HT1080 (cell line): ENCODE results near the gene GPI. TPM values are rescaled to one million over a fixed set of nuclear protein-coding genes. Genes with fewer than 3 reads are reported as not detected.
"Not testable (repeated sequence)": the region's sequence is repeated elsewhere in the genome, so short reads cannot be mapped to it uniquely, and the experiment has no call there.

ENCODE experiments used
- DNase-seq: peaks from one replicate; pipeline ENCODE4 v3.0.0-alpha.2; 2015; ENCODE audit warnings: low read depth
- polyA plus RNA-seq, 2 experiments: library from polyadenylated mRNA; depleted of rRNA; stranded (reverse); fragments of >200 nt; gene quantifications; 2 replicates each; pipeline ENCODE4 v1.2.3, GENCODE V29; 2015
- total RNA-seq: library from RNA; depleted of rRNA; stranded (reverse); fragments of >200 nt; shearing (Covaris generic); gene quantifications from 2 replicates; pipeline ENCODE4 v1.2.3, GENCODE V29; 2014; rRNA removed

Gene GPI
- total RNA-seq: 156 and 180 TPM in 2 replicates
- 301 and 309 TPM in 2 replicates for polyA plus RNA-seq (2015; cell fraction: cytosol; rRNA removed)
- 360 and 379 TPM in 2 replicates for polyA plus RNA-seq (2015; cell fraction: nucleus; rRNA removed)

- DNase-seq: peak; percentile 40
Measured at GRCh38 chr19:34364830-34365462, at the start of gene GPI. TSS of gene GPI (plus strand) at chr19:34365196. CDS start at chr19:34365267, 71 bp downstream.

GRCh38 chr19:34316247-34316646, 48.7 kb upstream of the GPI start:
- no peak for DNase-seq

DNA sequence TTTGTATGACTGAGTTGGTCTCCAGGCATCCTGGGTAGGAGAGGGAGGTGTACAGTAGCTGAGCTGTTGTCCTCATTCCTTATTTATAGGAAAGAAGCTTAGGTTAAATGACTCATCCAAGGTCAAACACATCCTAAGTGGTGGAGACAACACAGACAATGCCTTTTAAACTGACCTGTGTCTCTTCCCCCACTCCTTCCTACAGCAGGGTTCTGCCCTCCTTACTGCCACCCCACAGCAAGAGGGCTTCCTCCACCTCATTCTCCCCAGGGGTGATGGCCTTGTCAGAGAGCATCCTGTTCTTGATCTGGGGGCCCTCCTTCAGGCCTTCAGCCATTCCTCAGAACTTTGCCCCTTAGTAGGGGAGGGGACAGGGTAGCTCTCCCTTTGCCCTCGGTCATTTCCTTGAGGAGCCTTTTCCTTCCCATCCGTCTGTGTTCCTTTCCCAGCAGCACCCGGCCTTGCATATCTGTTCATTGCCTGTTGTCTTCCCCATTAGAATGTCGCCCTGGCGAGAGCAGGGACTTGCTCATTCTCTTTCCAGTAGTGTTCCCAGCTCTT, 48.2 kb upstream of the GPI start:
- DNase-seq: peak; percentile 75

- DNase-seq: peak; percentile 11
Measured at GRCh38 chr19:34317311-34317927, 47.6 kb upstream of the GPI start.

DNA sequence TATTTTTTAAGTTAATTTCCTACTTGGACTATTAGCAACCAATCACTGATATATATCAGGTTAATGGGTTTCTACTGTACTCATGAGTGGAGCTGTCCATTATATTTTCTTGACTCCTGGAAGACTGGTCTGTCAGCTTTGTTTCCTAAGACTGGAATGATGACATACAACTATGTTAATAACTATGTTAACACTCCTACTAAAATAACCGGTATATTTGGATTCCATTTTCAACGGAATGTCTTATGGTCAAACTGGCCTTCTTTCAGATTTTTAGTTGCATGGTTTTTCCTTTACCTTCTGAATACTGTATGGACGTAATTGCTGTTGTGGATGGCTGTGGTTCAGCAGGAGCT, 45.8 kb upstream of the GPI start:
- no peak for DNase-seq

DNA sequence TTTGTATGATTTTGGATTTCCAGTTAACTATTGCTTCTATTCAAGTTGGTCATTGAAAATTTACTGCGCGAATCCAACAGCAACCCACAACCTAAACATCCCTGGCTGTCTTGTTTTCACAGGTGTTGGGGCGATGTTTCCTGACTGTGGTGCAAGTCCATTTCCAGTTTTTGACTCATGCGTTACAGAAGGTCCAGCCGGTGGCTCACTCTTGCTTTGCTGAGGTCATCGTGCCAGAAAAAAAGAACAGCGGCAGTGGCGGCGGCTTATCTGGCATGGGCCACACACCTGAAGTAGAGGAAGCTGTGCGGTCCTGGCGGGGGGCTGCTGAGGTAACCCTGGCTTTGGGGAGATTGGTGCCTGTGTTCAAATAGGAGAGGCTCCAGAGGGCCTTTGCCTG, 45.2 kb upstream of the GPI start:
- peak; percentile 82 for DNase-seq

GRCh38 chr19:34320277-34320676, 44.7 kb upstream of the GPI start:
- DNase-seq: peak; percentile 4

- DNase-seq: no peak
Measured at GRCh38 chr19:34321735-34322134, 43.3 kb upstream of the GPI start.

DNA sequence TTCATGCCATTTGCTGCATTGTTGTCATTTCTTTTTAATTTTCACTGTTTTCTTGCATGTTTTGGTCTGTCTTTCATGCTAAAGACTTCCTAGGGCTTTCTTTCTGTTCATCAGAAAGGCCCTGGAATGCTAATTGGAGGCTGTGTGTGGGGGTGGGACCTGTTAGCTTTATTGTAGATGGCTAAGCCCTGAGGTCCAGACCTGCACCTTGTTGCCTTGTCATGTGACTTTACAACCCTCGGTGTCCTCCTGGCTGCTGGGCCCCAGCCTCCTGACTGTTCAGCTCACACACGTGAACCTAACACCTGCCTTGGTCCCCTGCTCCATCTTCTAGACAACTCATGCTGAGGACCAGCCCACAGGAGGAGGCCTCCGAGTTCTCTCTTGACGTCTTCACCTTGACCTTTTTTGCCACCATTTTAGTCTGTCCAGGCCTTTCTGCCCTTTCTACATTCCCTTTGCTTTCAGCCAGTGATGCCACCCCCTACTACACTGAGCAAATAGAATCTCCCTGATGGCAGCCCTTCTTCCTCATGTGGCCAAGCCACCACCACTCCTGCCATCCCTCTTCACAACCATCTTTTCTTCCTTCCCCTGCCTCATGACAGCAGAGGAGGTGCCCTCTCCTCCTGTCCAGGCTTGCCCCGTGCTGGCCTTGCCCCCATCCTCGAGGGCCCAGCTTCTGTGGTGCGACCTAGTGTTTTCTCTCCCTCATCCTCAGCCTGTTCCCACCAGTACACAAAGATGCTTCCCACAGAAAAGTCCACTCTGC, 41.4 kb upstream of the GPI start:
- no peak for DNase-seq

DNA sequence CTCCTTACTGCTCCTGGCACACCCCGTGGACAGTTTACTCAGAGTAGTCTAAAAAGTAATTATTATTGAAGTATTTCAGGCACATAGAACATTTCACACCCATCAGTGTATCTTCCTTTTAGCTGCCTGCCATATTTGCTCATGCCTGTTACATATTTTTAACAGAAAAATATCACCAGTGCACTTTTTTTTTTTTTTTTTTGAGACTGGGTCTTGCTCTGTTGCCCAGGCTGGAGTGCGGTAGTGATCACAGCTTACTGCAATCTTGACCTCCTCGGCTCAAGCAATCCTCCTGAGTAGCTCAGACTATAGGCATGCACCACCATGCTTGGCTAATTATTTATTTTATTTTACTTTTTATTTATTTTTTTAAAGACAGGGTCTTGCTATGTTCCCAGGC, 40.7 kb upstream of the GPI start:
- no peak for DNase-seq

DNA sequence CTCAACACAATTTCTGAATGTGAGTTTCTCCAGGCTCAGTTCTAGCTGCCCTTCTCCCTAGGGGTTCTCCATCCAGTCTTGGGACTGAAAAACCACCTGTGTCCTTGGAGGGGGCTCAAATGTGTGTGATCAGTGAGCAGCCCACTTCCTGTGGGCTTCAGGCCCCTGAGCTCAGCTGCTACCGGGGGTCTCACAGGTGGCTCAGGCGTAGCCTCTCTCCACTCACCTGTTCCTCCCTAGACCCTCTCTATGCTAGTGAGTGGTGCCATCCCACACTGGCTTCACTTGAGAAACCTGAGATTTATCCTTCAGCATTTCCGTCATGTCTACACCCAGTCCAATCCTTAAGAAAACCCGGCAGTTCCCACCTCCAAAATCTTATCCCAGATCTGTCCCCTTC, 39.8 kb upstream of the GPI start:
- DNase-seq: no peak

DNA sequence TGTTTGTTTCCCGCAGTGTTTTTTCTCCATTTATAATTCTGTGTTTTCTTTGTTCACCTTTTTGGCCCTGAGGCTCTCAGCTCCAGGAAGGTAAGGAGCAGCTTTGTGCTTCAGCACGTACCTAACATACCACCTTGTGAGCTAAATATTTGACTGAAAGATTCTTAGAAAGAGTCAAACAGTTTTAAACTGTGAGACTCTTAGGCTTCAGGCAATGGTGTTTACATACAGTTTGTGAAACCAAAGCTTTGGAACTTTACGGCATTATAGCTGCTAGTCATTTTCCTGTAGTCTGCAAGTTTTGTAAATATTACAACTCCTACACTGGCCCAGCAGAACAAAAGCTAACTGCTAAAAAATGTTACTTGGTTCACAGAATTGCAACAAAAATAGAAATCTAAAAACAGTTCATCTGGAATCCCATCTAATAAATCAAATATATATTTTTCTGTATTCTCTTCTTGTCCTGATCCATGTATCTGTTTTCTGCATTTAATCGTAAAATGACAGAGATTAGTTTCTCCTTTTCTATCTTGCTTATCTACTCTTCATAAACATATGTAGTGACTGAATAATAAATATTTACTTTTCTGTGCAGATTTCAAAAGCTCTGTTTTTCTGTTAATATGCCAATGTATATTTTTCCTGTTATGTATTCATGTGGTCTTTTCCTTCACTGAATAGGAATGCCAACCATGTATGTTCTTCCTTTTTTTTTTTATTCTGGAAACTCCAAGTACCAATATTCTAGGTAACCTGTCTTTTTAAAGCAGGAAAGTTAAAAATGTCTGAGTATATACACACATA, 38.8 kb upstream of the GPI start:
- no peak for DNase-seq

DNA sequence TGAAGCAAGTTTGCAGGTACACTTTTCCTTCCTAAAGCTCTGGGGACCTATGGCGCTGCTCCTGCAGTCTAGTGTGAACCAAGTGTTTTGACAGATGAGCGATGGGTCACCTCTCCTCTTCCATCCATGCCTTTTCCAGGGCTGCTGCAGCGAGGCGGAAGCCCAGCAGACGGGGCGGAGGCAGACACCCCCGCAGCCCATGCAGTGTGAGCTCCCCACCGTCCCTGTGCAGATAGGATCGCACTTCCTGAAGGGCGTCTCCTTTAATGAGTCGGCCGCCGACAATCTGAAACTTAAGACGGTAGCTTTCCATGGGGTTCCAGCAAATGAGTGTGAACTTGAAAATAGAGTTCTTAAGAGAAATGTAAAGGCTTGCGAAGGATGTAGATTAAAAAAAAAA, 37.1 kb upstream of the GPI start:
- DNase-seq: no peak

DNA sequence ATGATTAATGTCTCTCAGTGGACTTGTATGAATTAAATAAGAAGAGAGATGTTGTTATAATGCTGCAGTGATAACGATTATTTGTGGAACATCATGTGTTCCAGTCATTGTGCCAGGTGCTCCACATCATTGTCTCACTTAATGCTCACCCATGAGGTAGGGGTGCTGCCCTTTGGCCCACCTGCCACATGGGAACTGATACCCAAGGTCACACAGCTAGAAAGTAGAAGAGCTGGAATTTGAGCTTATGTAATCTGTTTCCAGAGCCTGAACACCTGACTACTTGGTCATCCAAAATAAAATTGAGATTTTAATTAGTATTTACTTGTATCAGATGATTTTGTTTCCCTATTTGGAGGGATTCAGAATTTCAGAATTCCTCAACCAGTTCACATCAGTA, 36.0 kb upstream of the GPI start:
- no peak for DNase-seq

DNA sequence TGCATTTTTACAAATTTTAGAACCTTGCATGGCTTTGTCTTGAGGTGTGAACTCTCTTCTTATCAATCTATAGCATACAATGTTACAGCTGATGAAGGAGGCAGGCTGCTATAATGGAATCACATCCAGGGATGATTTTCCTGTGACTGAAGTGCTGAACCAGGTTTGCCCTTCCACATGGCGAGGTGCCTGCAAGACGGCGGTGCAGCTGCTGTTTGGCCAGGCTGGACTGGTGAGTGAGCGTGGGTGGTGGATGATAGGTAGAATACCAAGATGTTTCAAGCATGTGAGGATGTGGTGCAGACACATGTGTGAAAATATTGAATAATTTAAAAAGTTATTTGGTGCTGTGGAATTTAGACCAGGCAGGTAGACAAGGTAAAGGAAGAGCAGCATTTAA, 34.9 kb upstream of the GPI start:
- DNase-seq: no peak

DNA sequence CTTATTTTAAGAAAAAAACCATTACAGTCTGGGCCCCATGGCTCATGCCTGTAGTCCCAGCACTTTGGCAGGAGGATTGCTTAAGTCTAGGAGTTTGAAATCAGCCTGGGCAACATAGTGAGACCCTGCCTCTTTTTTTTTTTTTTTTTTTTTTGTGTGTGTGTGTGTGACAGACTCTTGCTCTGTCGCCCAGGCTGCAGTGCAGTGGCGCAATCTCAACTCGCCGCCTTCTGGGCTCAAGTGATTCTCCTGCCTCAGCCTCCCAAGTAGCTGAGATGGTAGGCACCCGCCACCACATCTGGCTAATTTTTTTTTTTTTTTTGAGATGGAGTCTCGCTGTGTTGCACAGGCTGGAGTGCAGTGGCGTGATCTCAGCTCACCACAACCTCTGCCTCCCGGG, 34.4 kb upstream of the GPI start:
- not testable (repeated sequence) for DNase-seq

GRCh38 chr19:34331596-34331995, 33.4 kb upstream of the GPI start:
- not testable (repeated sequence) for DNase-seq

GRCh38 chr19:34332027-34332760, 32.8 kb upstream of the GPI start:
- DNase-seq: peak; percentile 61

GRCh38 chr19:34335914-34336313, 29.1 kb upstream of the GPI start:
- DNase-seq: no peak

DNA sequence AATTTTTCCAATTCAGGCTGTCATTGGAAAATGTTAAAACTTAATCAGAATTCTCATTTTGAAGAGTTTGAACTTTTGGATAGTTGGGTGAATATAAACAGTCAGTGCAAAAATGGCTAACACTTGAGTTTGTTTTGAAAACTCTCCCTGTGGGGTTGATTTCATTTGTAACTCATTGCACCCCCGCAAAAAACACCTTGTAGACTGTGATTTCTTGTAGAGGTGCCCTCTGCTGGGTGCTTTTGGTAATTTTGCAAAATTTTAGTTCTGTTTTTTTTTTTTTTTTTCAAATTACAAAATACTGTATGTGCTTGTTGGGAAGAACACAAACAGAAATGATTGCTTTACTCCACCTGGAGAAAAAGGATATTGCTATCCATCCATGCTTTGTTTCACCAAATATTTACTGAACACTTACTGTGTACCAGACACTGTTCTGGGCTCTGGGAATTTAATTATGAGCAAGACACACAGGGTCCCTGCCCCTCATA, 28.2 kb upstream of the GPI start:
- no peak for DNase-seq
